ENCODE measurements around the gene SYCP2. TPM values are rescaled to one million over a fixed set of nuclear protein-coding genes. Genes with fewer than 3 reads are reported as not detected.

The SYCP2 gene
- total and polyA plus RNA-seq, 2 of the 8 experiments (the other 6 are each of a cell fraction or from before 2014, with no cell fraction given), result 0.02 to 0.50 TPM

GRCh38 chr20:59983076-59983475 lies 49.6 kb upstream of the SYCP2 start:
- no peak overlapping the region for H2BK12ac ChIP-seq (ENCODE audit: low read depth, low read length)
- H3K56ac ChIP-seq (replicated peaks; ENCODE audit: insufficient read length, low read depth, low read length), result no peak overlapping the region
- H3K9ac ChIP-seq (replicated peaks in 1 of 4; ENCODE audit: extremely low read depth in 1 of 4, low read depth in 3 of 4, low read length in 3 of 4), result no peak overlapping the region
- no peak overlapping the region for H3K14ac ChIP-seq (ENCODE audit: insufficient read length)
- H3K4ac ChIP-seq (replicated peaks; ENCODE audit: insufficient read length, low read depth, low read length), result no peak overlapping the region
- FAIRE-seq (no peak), DNase-seq (ENCODE audit: low read depth in 1 of 2, low spot score in 2 of 2) (no peak)
- no peak overlapping the region for H4K91ac ChIP-seq (replicated peaks; ENCODE audit: insufficient read length, low read length)
- no peak overlapping the region for H3K4me3 ChIP-seq (ENCODE audit: extremely low read depth in 1 of 4, insufficient read depth in 2 of 4, low read depth in 3 of 4, low read length in 4 of 4)
- CTCF ChIA-PET (ENCODE audit: partially characterized antibody), result interaction anchor here (1.4 kb wide), 1 partner anchor 27 kb away, joined by 3 read pairs; no protein-coding TSS in a partner anchor
- H3K79me1 ChIP-seq (ENCODE audit: low read depth, low read length), result no peaks in the 10 kb centered on the region
- H2BK20ac ChIP-seq (ENCODE audit: low read length), result no peak overlapping the region
- H2AFZ ChIP-seq (ENCODE audit: low read length), result no peak overlapping the region
- H3K9me3 ChIP-seq (ENCODE audit: insufficient read depth in 2 of 2, low read depth in 1 of 2, low read length in 1 of 2), result no peaks in the 10 kb centered on the region
- no peaks in the 10 kb centered on the region for H3K79me2 ChIP-seq (ENCODE audit: control insufficient read depth in 1 of 2, insufficient read depth in 2 of 2, low read length in 2 of 2)
- H3K27ac ChIP-seq (ENCODE audit: low read depth, low read length), result no peak overlapping the region
- 87% methylated on average over 9 of the region's 9 CpGs; no CpG with 5 or more reads in 1 of the 2 experiments for WGBS, 2 experiments (ENCODE audit: extremely low coverage in 1 of 2, insufficient coverage in 1 of 2, insufficient read length in 1 of 2, insufficient replicate concordance in 2 of 2, low coverage in 1 of 2, low lambda C conversion rate in 2 of 2, missing lambda C conversion rate in 1 of 2)
- no peak overlapping the region for H2BK5ac ChIP-seq (ENCODE audit: low read depth, low read length)
- H2BK120ac ChIP-seq (replicated peaks; ENCODE audit: low read depth, low read length), result no peak overlapping the region
- H2BK15ac ChIP-seq (ENCODE audit: low read length), result no peak overlapping the region
- H3K23me2 ChIP-seq (ENCODE audit: low read depth, low read length), result no peaks in the 10 kb centered on the region
- POLR2A ChIA-PET (ENCODE audit: partially characterized antibody), result no interaction called here
- H4K8ac ChIP-seq (ENCODE audit: extremely low read depth, insufficient read depth, low read length), result no peak overlapping the region
- no peaks in the 10 kb centered on the region for H3K27me3 ChIP-seq (replicated peaks in 1 of 4; ENCODE audit: control insufficient read depth in 3 of 4, extremely low read depth in 1 of 4, insufficient read depth in 3 of 4, low read length in 3 of 4)
- no peak overlapping the region for H2AK5ac ChIP-seq (ENCODE audit: low read depth, low read length)
- H3K36me3 ChIP-seq (ENCODE audit: control insufficient read depth in 2 of 4, insufficient read depth in 4 of 4, low read length in 3 of 4), result no peaks in the 10 kb centered on the region
- no peak overlapping the region for H3K4me2 ChIP-seq (ENCODE audit: insufficient read depth in 1 of 2, low read depth in 2 of 2, low read length in 2 of 2)
- no peaks in the 10 kb centered on the region; a peak in 1 of 7 replicates for H3K4me1 ChIP-seq (replicated peaks in 1 of 4; ENCODE audit: control insufficient read depth in 3 of 4, insufficient read depth in 4 of 4, low read length in 3 of 4)
- no peak overlapping the region for H3K23ac ChIP-seq (ENCODE audit: insufficient read length)
- no peak overlapping the region for H4K5ac ChIP-seq (ENCODE audit: insufficient read length, low read depth, low read length)
- H4K20me1 ChIP-seq (replicated peaks in 1 of 2; ENCODE audit: control insufficient read depth in 1 of 2, insufficient read depth in 2 of 2, low read length in 2 of 2), result no peaks in the 10 kb centered on the region
- no peak overlapping the region for H3K18ac ChIP-seq (ENCODE audit: extremely low read depth, low read length)
- TF ChIP-seq SAP30 (IDR thresholded peaks at IDR 0.05; ENCODE audit: insufficient read depth, insufficient replicate concordance, low read length), result no peak
- TF ChIP-seq TAF7 (optimal IDR thresholded peaks at IDR 0.05; ENCODE audit: borderline replicate concordance, low read depth, low read length), result no peak
- no peak for TF ChIP-seq POLR2A (IDR thresholded peaks at IDR 0.05; ENCODE audit: control extremely low read depth in 1 of 2, low read depth in 2 of 2, low read length in 2 of 2)
- no peak for TF ChIP-seq RAD21 (IDR thresholded peaks at IDR 0.05 in 1 of 2, conservative IDR thresholded peaks at IDR 0.05 in 1 of 2; ENCODE audit: low read depth in 2 of 2, low read length in 2 of 2)

All from H1 (cell line).